HCT116 (cell line): Measurements from ENCODE around the gene CLEC4G. TPM values are rescaled to one million over a fixed set of nuclear protein-coding genes. Genes with fewer than 3 reads are reported as not detected.

Experiments
- ATAC-seq: fragments of 200-7000 bp; cut with Tn5 transposase; 2 replicates; pipeline ENCODE4 v1.9.1; 2020; ENCODE audit warnings: mild to moderate bottlenecking, moderate library complexity
- BruUV-seq: library from RNA; stranded (reverse); fragments of 400-500 nt; replicated peaks from 2 replicates; lab custom pipeline; 2021; lab: Mats Ljungman, UMichigan
- CTCF ChIA-PET: fragments of 300-600 bp; sonication (Branson Sonifier 250); formaldehyde crosslinking; loops from one replicate; lab custom pipeline; 2021; ENCODE audit warnings: antibody characterized with exemption; lab: Charles Lee
- POLR2A ChIA-PET: fragments of 300-600, 350-600 bp; sonication (Branson Sonifier 250); formaldehyde crosslinking; loops from one replicate; lab custom pipeline; 2021; ENCODE audit warnings: antibody characterized with exemption; lab: Charles Lee
- RAD21 ChIA-PET, 2 experiments: fragments of 300-600 bp; sonication (Branson Sonifier 250); formaldehyde crosslinking; loops; one replicate each; lab custom pipeline; 2023; ENCODE audit warnings: low total read pairs in 2 of 2; ENCODE audit not compliant: uncharacterized antibody in 2 of 2, unreplicated experiment in 2 of 2, low non-redundant PET in 1 of 2; lab: Charles Lee
- DNase-seq: peaks from one replicate; pipeline ENCODE4 v3.0.0-alpha.2; 2010; ENCODE audit warnings: low read depth, low spot score
- H2AFZ ChIP-seq: fragments of 200-600 bp; shearing (Covaris generic), sonication (generic); 2 replicates; pipeline ENCODE4 v1.6.1; 2017; ENCODE audit warnings: low read depth, mixed run types, mixed read lengths, antibody characterized with exemption, low read length; ENCODE audit not compliant: poor library complexity, severe bottlenecking
- H3K27ac ChIP-seq: 2 replicates; pipeline ENCODE4 v1.5.1; 2012; ENCODE audit warnings: low read depth, low read length
- H3K27me3 ChIP-seq: fragments of 200-600 bp; sonication (generic); 2 replicates; pipeline ENCODE4 v1.6.1; 2016; ENCODE audit warnings: mixed run types, low read length, mixed read lengths; ENCODE audit not compliant: insufficient read depth
- H3K36me3 ChIP-seq, 2 experiments: fragments of 200-500 bp in 1 of 2; fragments of 200-600 bp in 1 of 2; sonication (Bioruptor generic) in 1 of 2; sonication (generic) in 1 of 2; 2 replicates each; pipeline versions ENCODE4 v1.5.1 to v1.6.1; 2014 to 2016; ENCODE audit warnings: low read length in 2 of 2, inconsistent platforms in 1 of 2, mixed read lengths in 1 of 2, mixed run types in 1 of 2; ENCODE audit not compliant: insufficient read depth in 2 of 2, control insufficient read depth in 1 of 2
- H3K4me1 ChIP-seq, 2 experiments: fragments of 200-600 bp in 1 of 2; sonication (generic) in 1 of 2; 2 replicates each; pipeline versions ENCODE4 v1.5.1 to v1.6.1; 2012 to 2017; ENCODE audit warnings: low read length in 2 of 2, inconsistent platforms in 1 of 2, mild to moderate bottlenecking in 1 of 2, mixed read lengths in 1 of 2, mixed run types in 1 of 2, moderate library complexity in 1 of 2; ENCODE audit not compliant: insufficient read depth in 2 of 2, control insufficient read depth in 1 of 2
- H3K4me2 ChIP-seq: fragments of 200-600 bp; sonication (generic); 2 replicates; pipeline ENCODE4 v1.6.1; 2017; ENCODE audit warnings: mixed run types, low read length, mixed read lengths
- H3K4me3 ChIP-seq, 2 experiments: fragments of 200-600 bp in 1 of 2; sonication (generic) in 1 of 2; replicated peaks in 1 of 2; 2 replicates each; pipeline ENCODE4 v1.5.1; 2011 to 2016; ENCODE audit warnings: low read length in 2 of 2, control low read depth in 1 of 2, low read depth in 1 of 2, mild to moderate bottlenecking in 1 of 2, mixed read lengths in 1 of 2, mixed run types in 1 of 2
- H3K79me2 ChIP-seq: fragments of 200-600 bp; sonication (generic); 2 replicates; pipeline ENCODE4 v1.6.1; 2017; ENCODE audit warnings: mild to moderate bottlenecking, mixed run types, low read length, moderate library complexity, mixed read lengths; ENCODE audit not compliant: insufficient read depth
- H3K9ac ChIP-seq: fragments of 200-600 bp; sonication (generic); 2 replicates; pipeline ENCODE4 v1.6.1; 2016; ENCODE audit warnings: low read length, mixed read lengths
- H3K9me2 ChIP-seq: fragments of 200-600 bp; sonication (generic), shearing (Covaris generic); 2 replicates; pipeline ENCODE4 v1.6.1; 2017; ENCODE audit warnings: mixed run types, mild to moderate bottlenecking, moderate library complexity; ENCODE audit not compliant: insufficient read depth
- H3K9me3 ChIP-seq, 2 experiments: fragments of 200-500 bp in 1 of 2; fragments of 200-600 bp in 1 of 2; sonication (Bioruptor generic) in 1 of 2; sonication (generic) in 1 of 2; 2 replicates each; pipeline ENCODE4 v1.6.1; 2014 to 2017; ENCODE audit warnings: low read length in 2 of 2, mixed read lengths in 2 of 2, inconsistent platforms in 1 of 2, low read depth in 1 of 2, mild to moderate bottlenecking in 1 of 2, mixed run types in 1 of 2, moderate library complexity in 1 of 2; ENCODE audit not compliant: control insufficient read depth in 1 of 2, insufficient read depth in 1 of 2
- H4K20me1 ChIP-seq: fragments of 200-600 bp; sonication (generic), shearing (Covaris generic); 2 replicates; pipeline ENCODE4 v1.6.1; 2017; ENCODE audit warnings: mixed run types, mild to moderate bottlenecking, moderate library complexity; ENCODE audit not compliant: insufficient read depth
- CTCF ChIP-seq, 3 experiments: fragments of 200-600 bp in 1 of 3; sonication (generic) in 1 of 3; IDR thresholded peaks in 2 of 3; conservative IDR thresholded peaks in 1 of 3; 2 replicates each; pipeline ENCODE4 v1.5.1; 2012 to 2017; ENCODE audit warnings: low read depth in 2 of 3, low read length in 2 of 3, antibody characterized with exemption in 1 of 3, borderline replicate concordance in 1 of 3, control low read depth in 1 of 3, mild to moderate bottlenecking in 1 of 3, mixed read lengths in 1 of 3, mixed run types in 1 of 3, moderate library complexity in 1 of 3; ENCODE audit not compliant: insufficient read depth in 1 of 3
- EZH2 ChIP-seq: fragments of 200-600 bp; sonication (generic); IDR thresholded peaks from 2 replicates; pipeline ENCODE4 v1.6.1; 2017; ENCODE audit warnings: antibody characterized with exemption, mixed run types
- POLR2A ChIP-seq: IDR thresholded peaks from 2 replicates; pipeline ENCODE4 v1.7.0; 2011; ENCODE audit warnings: borderline replicate concordance; ENCODE audit not compliant: insufficient read depth, insufficient read length; ENCODE audit errors: extremely low read depth
- RAD21 ChIP-seq: IDR thresholded peaks from 2 replicates; pipeline ENCODE4 v1.6.1; 2012; ENCODE audit warnings: low read depth, mild to moderate bottlenecking
- REST ChIP-seq: IDR thresholded peaks from 2 replicates; pipeline ENCODE4 v1.6.1; 2012; ENCODE audit warnings: low read depth
- SP1 ChIP-seq: IDR thresholded peaks from 2 replicates; pipeline ENCODE4 v1.6.1; 2012; ENCODE audit warnings: low read depth
- ZFX ChIP-seq: fragments of 450-650 bp; IDR thresholded peaks from 2 replicates; pipeline ENCODE4 v1.6.1; 2017
- intact Hi-C: fragments of 100-400 bp; cut with micrococcal nuclease; formaldehyde crosslinking; loops from 2 replicates; pipeline ENCODE4 v1.10.0; 2022
- total RNA-seq: library from RNA; stranded (reverse); gene quantifications from one replicate; pipeline ENCODE4 v1.2.1, GENCODE V29; 2021; ENCODE audit not compliant: unreplicated experiment

CLEC4G gene
- total RNA-seq, 1 experiment from 2014 or later, result not detected

- CTCF ChIA-PET, result no interaction called here
- BruUV-seq, result no TSS peak
- TF ChIP-seq POLR2A (no peak), SP1 (no peak), EZH2 (no peak), CTCF (IDR thresholded peaks at IDR 0.05 in 2 of 3, conservative IDR thresholded peaks at IDR 0.05 in 1 of 3; ENCODE audit: borderline replicate concordance in 1 of 3, insufficient read depth in 1 of 3, low read depth in 2 of 3, low read length in 2 of 3) (no peak), RAD21 (no peak), REST (no peak), ZFX (no peak)
- TF ChIP-seq, all 23 proteins: peak for 0
- Histone ChIP-seq H3K27ac (no peak overlapping the region), H3K9me3 (no peaks in the 10 kb centered on the region), H3K36me3 (no peaks in the 10 kb centered on the region), H3K27me3 (peaks cover 19% of the 10 kb centered on the region), H3K9me2 (no peaks in the 10 kb centered on the region), H4K20me1 (no peaks in the 10 kb centered on the region), H3K79me2 (no peaks in the 10 kb centered on the region), H3K9ac (no peak overlapping the region), H2AFZ (no peak overlapping the region), H3K4me2 (no peak overlapping the region), H3K4me1 (no peaks in the 10 kb centered on the region), H3K4me3 (no peak overlapping the region)
- RAD21 ChIA-PET, result no interaction called here
- POLR2A ChIA-PET, result no interaction called here
- DNase-seq (no peak), ATAC-seq (no peak)
- intact Hi-C loops, result no loop called here
Observed at GRCh38 chr19:7731218-7731595, 703 bp downstream of the CLEC4G start.
